Activated T-helper 17 cell treated with anti-CD3 and anti-CD28 coated beads, Interleukin-2, amount 50 U/mL, for 72 hours (primary cell): ENCODE measurements around the gene PSMD2. TPM values are rescaled to one million over a fixed set of nuclear protein-coding genes. Genes with fewer than 3 reads are reported as not detected.

Source experiments
- ATAC-seq: fragments of 150-1000 bp; cut with Tn5 transposase; replicated peaks from 2 replicates; pipeline ENCODE4 v1.10.0; 2021; ENCODE audit warnings: mild to moderate bottlenecking, moderate library complexity
- H3K27ac Mint-ChIP-seq: one replicate; pipeline ENCODE4 v1.8.0; 2022; ENCODE audit warnings: mixed read lengths
- H3K27me3 Mint-ChIP-seq: one replicate; pipeline ENCODE4 v1.8.0; 2022; ENCODE audit warnings: mixed read lengths
- H3K36me3 Mint-ChIP-seq: one replicate; pipeline ENCODE4 v1.8.0; 2022; ENCODE audit warnings: low read depth, mild to moderate bottlenecking, mixed read lengths
- H3K4me1 Mint-ChIP-seq: one replicate; pipeline ENCODE4 v1.8.0; 2022; ENCODE audit warnings: mixed read lengths
- H3K4me3 Mint-ChIP-seq: one replicate; pipeline ENCODE4 v1.8.0; 2022; ENCODE audit warnings: mild to moderate bottlenecking, mixed read lengths
- H3K9me3 Mint-ChIP-seq: one replicate; pipeline ENCODE4 v1.8.0; 2022; ENCODE audit warnings: mixed read lengths
- total RNA-seq, 2 donors: library from RNA; stranded (reverse); gene quantifications; one replicate each; pipeline ENCODE4 v1.2.3, GENCODE V29; 2022

The PSMD2 gene
- total RNA-seq, 2 donors from 2014 or later, result 143 to 311 TPM

- H3K27ac Mint-ChIP-seq, result peak overlapping the region; percentile 56
- no peaks in the 10 kb centered on the region for H3K36me3 Mint-ChIP-seq
- H3K4me1 Mint-ChIP-seq, result peaks cover 4% of the 10 kb centered on the region
- H3K27me3 Mint-ChIP-seq, result no peaks in the 10 kb centered on the region
- ATAC-seq, result no peak
- H3K9me3 Mint-ChIP-seq, result no peaks in the 10 kb centered on the region
- no peak overlapping the region for H3K4me3 Mint-ChIP-seq
Measured at GRCh38 chr3:184347321-184348056, 48.4 kb downstream of the PSMD2 start.

- no peak for ATAC-seq
Measured at GRCh38 chr3:184348057-184348382, 49.0 kb downstream of the PSMD2 start.

GRCh38 chr3:184349563-184350470 is 50.8 kb downstream of the PSMD2 start:
- Mint-ChIP-seq H3K27ac (no peak overlapping the region), H3K4me1 (peaks cover 4% of the 10 kb centered on the region), H3K4me3 (no peak overlapping the region), H3K36me3 (no peaks in the 10 kb centered on the region), H3K9me3 (no peaks in the 10 kb centered on the region), H3K27me3 (no peaks in the 10 kb centered on the region)
- no peak for ATAC-seq

More at GRCh38 chr3:184348057-184348382, 49.0 kb downstream of the PSMD2 start:
- Mint-ChIP-seq H3K9me3 (no peaks in the 10 kb centered on the region), H3K4me3 (no peak overlapping the region), H3K4me1 (peaks cover 4% of the 10 kb centered on the region), H3K27me3 (no peaks in the 10 kb centered on the region), H3K36me3 (no peaks in the 10 kb centered on the region), H3K27ac (peak overlapping the region; percentile 56)

GRCh38 chr3:184350618-184351017 is 51.6 kb downstream of the PSMD2 start:
- no peaks in the 10 kb centered on the region for H3K36me3 Mint-ChIP-seq
- no peaks in the 10 kb centered on the region for H3K27me3 Mint-ChIP-seq
- H3K27ac Mint-ChIP-seq, result no peak overlapping the region
- H3K4me1 Mint-ChIP-seq, result peaks cover 1% of the 10 kb centered on the region
- no peaks in the 10 kb centered on the region for H3K9me3 Mint-ChIP-seq
- no peak for ATAC-seq
- H3K4me3 Mint-ChIP-seq, result no peak overlapping the region

- Mint-ChIP-seq H3K36me3 (no peaks in the 10 kb centered on the region), H3K4me1 (no peaks in the 10 kb centered on the region), H3K27me3 (no peaks in the 10 kb centered on the region), H3K9me3 (no peaks in the 10 kb centered on the region), H3K27ac (peak overlapping the region; percentile 75), H3K4me3 (no peak overlapping the region)
- ATAC-seq, result no peak
Measured at GRCh38 chr3:184351511-184352148, 52.6 kb downstream of the PSMD2 start.

- no peaks in the 10 kb centered on the region for H3K27me3 Mint-ChIP-seq
- ATAC-seq, result no peak
- H3K9me3 Mint-ChIP-seq, result no peaks in the 10 kb centered on the region
- H3K4me1 Mint-ChIP-seq, result no peaks in the 10 kb centered on the region
- peak overlapping the region; percentile 75 for H3K27ac Mint-ChIP-seq
- H3K36me3 Mint-ChIP-seq, result no peaks in the 10 kb centered on the region
- no peak overlapping the region for H3K4me3 Mint-ChIP-seq
Measured at GRCh38 chr3:184352149-184352785, 53.2 kb downstream of the PSMD2 start.

GRCh38 chr3:184352897-184353545 is 54.0 kb downstream of the PSMD2 start:
- H3K9me3 Mint-ChIP-seq, result no peaks in the 10 kb centered on the region
- no peaks in the 10 kb centered on the region for H3K36me3 Mint-ChIP-seq
- no peaks in the 10 kb centered on the region for H3K27me3 Mint-ChIP-seq
- H3K27ac Mint-ChIP-seq, result peak overlapping the region; percentile 75
- H3K4me1 Mint-ChIP-seq, result no peaks in the 10 kb centered on the region
- ATAC-seq, result no peak
- no peak overlapping the region for H3K4me3 Mint-ChIP-seq

GRCh38 chr3:184353546-184353941 is 54.5 kb downstream of the PSMD2 start:
- no peak for ATAC-seq
- Mint-ChIP-seq H3K27ac (peak overlapping the region; percentile 54), H3K9me3 (no peaks in the 10 kb centered on the region), H3K4me3 (no peak overlapping the region), H3K4me1 (no peaks in the 10 kb centered on the region), H3K27me3 (no peaks in the 10 kb centered on the region), H3K36me3 (no peaks in the 10 kb centered on the region)

GRCh38 chr3:184354121-184354728 is 55.2 kb downstream of the PSMD2 start:
- Mint-ChIP-seq H3K27ac (peak overlapping the region; percentile 54), H3K4me1 (no peaks in the 10 kb centered on the region), H3K9me3 (no peaks in the 10 kb centered on the region), H3K36me3 (no peaks in the 10 kb centered on the region), H3K27me3 (no peaks in the 10 kb centered on the region), H3K4me3 (no peak overlapping the region)
- ATAC-seq, result peak; percentile 96

GRCh38 chr3:184354754-184355153 is 55.7 kb downstream of the PSMD2 start:
- no peaks in the 10 kb centered on the region for H3K36me3 Mint-ChIP-seq
- H3K27me3 Mint-ChIP-seq, result no peaks in the 10 kb centered on the region
- no peak overlapping the region for H3K4me3 Mint-ChIP-seq
- H3K9me3 Mint-ChIP-seq, result no peaks in the 10 kb centered on the region
- H3K27ac Mint-ChIP-seq, result peak overlapping the region; percentile 17
- no peaks in the 10 kb centered on the region for H3K4me1 Mint-ChIP-seq
- ATAC-seq, result no peak

- Mint-ChIP-seq H3K27ac (peak overlapping the region; percentile 17), H3K4me1 (no peaks in the 10 kb centered on the region), H3K9me3 (no peaks in the 10 kb centered on the region), H3K4me3 (no peak overlapping the region), H3K27me3 (no peaks in the 10 kb centered on the region), H3K36me3 (no peaks in the 10 kb centered on the region)
- ATAC-seq, result no peak
Measured at GRCh38 chr3:184355261-184356040, 56.4 kb downstream of the PSMD2 start.

GRCh38 chr3:184357248-184358123 is 58.4 kb downstream of the PSMD2 start:
- ATAC-seq, result no peak
- Mint-ChIP-seq H3K27ac (no peak overlapping the region), H3K27me3 (no peaks in the 10 kb centered on the region), H3K9me3 (no peaks in the 10 kb centered on the region), H3K4me1 (peaks cover 4% of the 10 kb centered on the region), H3K36me3 (no peaks in the 10 kb centered on the region), H3K4me3 (no peak overlapping the region)
